GM18526 (cell line): ENCODE results near the gene HSF2BP.

Experiments used
- POLR2A ChIP-seq: IDR thresholded peaks from 3 replicates; pipeline ENCODE4 v1.6.1; 2011; ENCODE audit not compliant: insufficient read length; ENCODE audit errors: extremely low read depth

Gene HSF2BP

GRCh38 chr21:43691086-43691795 is 32.0 kb upstream of the HSF2BP start:
- TF ChIP-seq POLR2A, result no peak

GRCh38 chr21:43690346-43690745 is 31.1 kb upstream of the HSF2BP start:
- no peak for TF ChIP-seq POLR2A

GRCh38 chr21:43689556-43690337 is 30.5 kb upstream of the HSF2BP start:
- no peak for TF ChIP-seq POLR2A

- TF ChIP-seq POLR2A, result no peak
Observed at GRCh38 chr21:43688906-43689305, 29.6 kb upstream of the HSF2BP start.

GRCh38 chr21:43687566-43688399 is 28.5 kb upstream of the HSF2BP start:
- TF ChIP-seq POLR2A, result no peak

- TF ChIP-seq POLR2A, result no peak
Observed at GRCh38 chr21:43686811-43687565, 27.7 kb upstream of the HSF2BP start.

GRCh38 chr21:43684424-43684823 is 25.1 kb upstream of the HSF2BP start:
- no peak for TF ChIP-seq POLR2A

GRCh38 chr21:43681650-43682049 is 22.4 kb upstream of the HSF2BP start:
- no peak for TF ChIP-seq POLR2A

- no peak for TF ChIP-seq POLR2A
Observed at GRCh38 chr21:43679951-43680350, 20.7 kb upstream of the HSF2BP start.

- TF ChIP-seq POLR2A, result no peak
Observed at GRCh38 chr21:43676391-43676790, 17.1 kb upstream of the HSF2BP start.

- TF ChIP-seq POLR2A, result no peak
Observed at GRCh38 chr21:43675871-43676270, 16.6 kb upstream of the HSF2BP start.

GRCh38 chr21:43669828-43670605 is 10.7 kb upstream of the HSF2BP start:
- TF ChIP-seq POLR2A, result no peak

GRCh38 chr21:43667191-43667904 is 8.1 kb upstream of the HSF2BP start:
- TF ChIP-seq POLR2A, result no peak

- TF ChIP-seq POLR2A, result no peak
Observed at GRCh38 chr21:43665879-43666278, 6.6 kb upstream of the HSF2BP start.
